ENCODE data around the gene DBF4B.

The DBF4B gene

GRCh38 chr17:44793885-44794842, 85.7 kb downstream of the DBF4B start:
- H3K36me3 Mint-ChIP-seq, result no peaks in the 10 kb centered on the region
- no peaks in the 10 kb centered on the region for H3K27me3 Mint-ChIP-seq
- peaks cover 2% of the 10 kb centered on the region for H3K4me1 Mint-ChIP-seq (ENCODE audit: low read depth)
- H3K9me3 Mint-ChIP-seq (ENCODE audit: low read depth), result no peaks in the 10 kb centered on the region
- no peak overlapping the region for H3K27ac Mint-ChIP-seq
- no peak overlapping the region for H3K4me3 Mint-ChIP-seq

GRCh38 chr17:44794851-44795413, 86.5 kb downstream of the DBF4B start:
- Mint-ChIP-seq H3K27ac (no peak overlapping the region), H3K4me3 (no peak overlapping the region), H3K4me1 (ENCODE audit: low read depth) (peaks cover 2% of the 10 kb centered on the region), H3K27me3 (no peaks in the 10 kb centered on the region), H3K9me3 (ENCODE audit: low read depth) (no peaks in the 10 kb centered on the region), H3K36me3 (no peaks in the 10 kb centered on the region)

GRCh38 chr17:44795421-44795820, 87.0 kb downstream of the DBF4B start:
- H3K27ac Mint-ChIP-seq, result no peak overlapping the region
- H3K4me1 Mint-ChIP-seq (ENCODE audit: low read depth), result peaks cover 2% of the 10 kb centered on the region
- no peak overlapping the region for H3K4me3 Mint-ChIP-seq
- H3K9me3 Mint-ChIP-seq (ENCODE audit: low read depth), result no peaks in the 10 kb centered on the region
- H3K27me3 Mint-ChIP-seq, result no peaks in the 10 kb centered on the region
- no peaks in the 10 kb centered on the region for H3K36me3 Mint-ChIP-seq

GRCh38 chr17:44795928-44796327, 87.5 kb downstream of the DBF4B start:
- no peaks in the 10 kb centered on the region for H3K9me3 Mint-ChIP-seq (ENCODE audit: low read depth)
- no peak overlapping the region for H3K4me3 Mint-ChIP-seq
- H3K36me3 Mint-ChIP-seq, result no peaks in the 10 kb centered on the region
- no peaks in the 10 kb centered on the region for H3K27me3 Mint-ChIP-seq
- no peak overlapping the region for H3K27ac Mint-ChIP-seq
- peaks cover 2% of the 10 kb centered on the region for H3K4me1 Mint-ChIP-seq (ENCODE audit: low read depth)

GRCh38 chr17:44796731-44797130, 88.3 kb downstream of the DBF4B start:
- Mint-ChIP-seq H3K36me3 (no peaks in the 10 kb centered on the region), H3K27me3 (no peaks in the 10 kb centered on the region), H3K9me3 (ENCODE audit: low read depth) (no peaks in the 10 kb centered on the region), H3K27ac (no peak overlapping the region), H3K4me1 (ENCODE audit: low read depth) (peaks cover 2% of the 10 kb centered on the region), H3K4me3 (no peak overlapping the region)

- Mint-ChIP-seq H3K36me3 (no peaks in the 10 kb centered on the region), H3K9me3 (ENCODE audit: low read depth) (no peaks in the 10 kb centered on the region), H3K27me3 (no peaks in the 10 kb centered on the region), H3K4me1 (ENCODE audit: low read depth) (peaks cover 2% of the 10 kb centered on the region), H3K4me3 (no peak overlapping the region), H3K27ac (no peak overlapping the region)
Measured at GRCh38 chr17:44797802-44798201, 89.3 kb downstream of the DBF4B start.

GRCh38 chr17:44798356-44798755, 89.9 kb downstream of the DBF4B start:
- H3K27me3 Mint-ChIP-seq, result no peaks in the 10 kb centered on the region
- H3K4me1 Mint-ChIP-seq (ENCODE audit: low read depth), result peaks cover 2% of the 10 kb centered on the region
- no peak overlapping the region for H3K4me3 Mint-ChIP-seq
- no peak overlapping the region for H3K27ac Mint-ChIP-seq
- H3K9me3 Mint-ChIP-seq (ENCODE audit: low read depth), result no peaks in the 10 kb centered on the region
- no peaks in the 10 kb centered on the region for H3K36me3 Mint-ChIP-seq

All from activated naive CD8-positive, alpha-beta T cell (primary cell).